HG02588 (cell line): ENCODE measurements around the gene RYR1.
"Not testable (repeated sequence)": the region's sequence is repeated elsewhere in the genome, so short reads cannot be mapped to it uniquely, and the experiment has no call there.

Experiments used
- ATAC-seq: cut with Tn5 transposase; IDR thresholded peaks from one replicate; pipeline ENCODE4 v1.9.1; 2021; ENCODE audit warnings: mild to moderate bottlenecking, moderate library complexity; ENCODE audit not compliant: unreplicated experiment

RYR1 gene

DNA sequence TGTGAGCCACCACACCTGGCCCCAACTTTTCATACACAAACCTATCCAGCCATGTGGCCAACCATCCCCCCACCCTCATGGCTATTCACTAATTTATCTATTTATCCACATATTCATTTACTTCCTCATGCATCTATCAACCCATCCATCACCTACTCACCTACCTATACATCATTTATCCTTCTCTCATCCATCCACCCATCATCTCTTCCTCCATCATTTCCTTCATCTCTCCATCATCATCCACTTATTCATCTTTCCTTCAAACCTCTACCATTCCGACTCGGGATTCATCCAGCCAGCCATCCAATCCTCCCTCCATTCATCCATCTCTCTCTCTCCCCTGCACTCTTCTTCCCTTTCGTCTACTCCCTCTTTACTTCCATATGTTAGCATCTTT lies 54.6 kb downstream of the RYR1 start:
- ATAC-seq, result no peak

DNA sequence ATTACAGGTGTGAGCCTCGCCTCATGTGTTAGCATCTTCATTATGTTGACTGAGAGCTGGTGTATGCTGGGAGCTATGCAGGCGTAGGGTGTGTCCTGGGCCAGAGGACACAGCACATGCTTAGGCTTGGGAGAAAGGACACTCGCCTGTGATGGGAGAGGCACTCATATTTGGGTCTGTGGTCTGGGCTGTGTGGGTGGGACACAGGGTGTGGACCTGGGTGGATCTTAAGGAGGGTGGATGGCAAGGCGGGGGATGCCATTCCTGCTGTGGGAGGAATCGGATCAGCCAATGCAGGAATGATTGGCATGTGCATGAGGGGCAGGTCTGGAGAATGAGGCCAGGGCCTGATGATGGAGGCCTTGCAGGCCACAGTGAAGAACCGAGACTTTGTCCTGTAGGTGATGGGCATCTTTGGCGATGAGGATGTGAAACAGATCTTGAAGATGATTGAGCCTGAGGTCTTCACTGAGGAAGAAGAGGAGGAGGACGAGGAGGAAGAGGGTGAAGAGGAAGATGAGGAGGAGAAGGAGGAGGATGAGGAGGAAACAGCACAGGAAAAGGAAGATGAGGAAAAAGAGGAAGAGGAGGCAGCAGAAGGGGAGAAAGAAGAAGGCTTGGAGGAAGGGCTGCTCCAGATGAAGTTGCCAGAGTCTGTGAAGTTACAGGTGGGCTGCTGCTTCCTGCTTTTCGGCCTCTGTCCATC lies 55.4 kb downstream of the RYR1 start:
- no peak for ATAC-seq

DNA sequence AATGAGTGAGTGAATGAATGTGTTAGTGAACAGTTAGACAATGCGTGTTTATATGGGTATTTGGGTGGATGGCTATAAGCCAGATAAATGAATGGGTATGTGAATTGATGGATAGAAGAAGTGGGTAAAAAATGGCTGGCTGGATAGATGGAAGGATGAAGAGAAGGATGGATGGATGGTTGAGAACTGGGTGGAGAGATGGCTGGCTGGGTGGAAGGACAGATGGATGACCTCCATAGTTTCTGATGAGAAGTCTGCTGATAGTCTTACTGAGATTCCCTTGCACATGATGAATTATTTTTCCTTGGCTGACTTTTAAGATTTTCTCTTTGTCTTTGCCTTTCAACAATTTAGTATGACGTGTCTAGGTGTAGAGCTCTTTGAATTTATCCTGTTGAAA lies 57.4 kb downstream of the RYR1 start:
- no peak for ATAC-seq

DNA sequence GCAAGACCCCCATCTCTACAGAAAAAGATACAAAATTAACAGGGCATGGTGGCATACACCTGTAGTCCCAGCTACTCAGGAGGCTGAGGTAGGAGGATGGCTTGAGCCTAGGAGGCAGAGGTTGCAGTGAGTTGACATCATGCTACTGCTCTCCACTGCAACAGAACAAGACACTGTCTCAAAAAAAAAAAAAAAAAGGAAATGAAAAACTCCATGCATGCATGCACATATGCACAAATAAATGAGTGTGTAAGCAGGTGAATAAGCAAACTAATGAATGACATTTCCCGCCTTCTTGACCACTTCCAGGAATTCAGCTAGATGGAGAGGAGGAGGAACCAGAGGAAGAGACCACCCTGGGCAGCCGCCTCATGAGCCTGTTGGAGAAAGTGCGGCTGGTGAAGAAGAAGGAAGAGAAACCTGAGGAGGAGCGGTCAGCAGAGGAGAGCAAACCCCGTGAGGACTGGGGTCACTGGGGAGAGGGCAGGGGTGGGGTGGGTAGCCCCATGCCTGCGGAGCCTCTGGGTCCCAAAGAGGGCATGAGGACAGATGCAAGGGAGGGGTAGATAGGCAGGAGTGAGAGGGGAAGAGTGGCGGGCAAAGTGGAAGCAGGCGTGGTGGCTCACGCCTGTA lies 58.8 kb downstream of the RYR1 start:
- ATAC-seq, result no peak

DNA sequence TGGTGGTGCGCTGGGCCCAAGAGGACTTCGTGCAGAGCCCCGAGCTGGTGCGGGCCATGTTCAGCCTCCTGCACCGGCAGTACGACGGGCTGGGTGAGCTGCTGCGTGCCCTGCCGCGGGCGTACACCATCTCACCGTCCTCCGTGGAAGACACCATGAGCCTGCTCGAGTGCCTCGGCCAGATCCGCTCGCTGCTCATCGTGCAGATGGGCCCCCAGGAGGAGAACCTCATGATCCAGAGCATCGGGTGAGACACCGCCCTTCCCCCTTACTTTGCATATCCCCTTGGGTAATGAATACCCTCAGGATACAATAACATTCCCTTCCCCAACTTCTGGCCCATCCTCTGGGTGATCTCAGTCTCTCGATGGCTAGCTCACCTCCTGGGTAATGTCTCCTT lies 60.9 kb downstream of the RYR1 start:
- ATAC-seq, result no peak

DNA sequence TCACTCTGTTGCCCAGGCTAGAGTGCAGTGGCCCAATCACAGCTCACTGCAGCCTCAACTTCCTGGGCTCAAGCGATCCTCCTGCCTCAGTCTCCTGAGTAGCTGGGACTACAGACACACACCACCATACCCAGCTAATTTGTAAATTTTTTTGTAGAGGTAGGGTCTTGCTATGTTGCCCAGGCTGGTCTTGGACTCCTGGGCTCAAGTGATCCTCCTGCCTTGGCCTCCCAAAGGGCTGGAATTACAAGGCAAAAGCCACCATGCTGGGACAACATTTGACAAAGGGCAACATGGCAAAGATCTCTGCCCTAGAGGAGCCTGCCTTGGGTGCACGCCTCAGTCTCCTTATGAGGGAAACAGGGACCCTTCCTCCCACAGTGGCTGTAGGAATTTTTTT lies 61.9 kb downstream of the RYR1 start:
- not testable (repeated sequence) for ATAC-seq

DNA sequence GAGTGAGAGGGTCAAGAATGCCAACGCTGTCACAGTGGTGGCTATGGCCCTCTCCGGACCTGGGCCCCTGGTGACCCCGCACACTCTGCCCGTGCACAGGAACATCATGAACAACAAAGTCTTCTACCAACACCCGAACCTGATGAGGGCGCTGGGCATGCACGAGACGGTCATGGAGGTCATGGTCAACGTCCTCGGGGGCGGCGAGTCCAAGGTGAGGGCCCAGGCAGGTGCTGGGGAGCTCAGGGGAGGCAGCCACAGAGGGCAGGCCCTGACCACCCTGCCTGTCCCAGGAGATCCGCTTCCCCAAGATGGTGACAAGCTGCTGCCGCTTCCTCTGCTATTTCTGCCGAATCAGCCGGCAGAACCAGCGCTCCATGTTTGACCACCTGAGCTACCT lies 62.6 kb downstream of the RYR1 start:
- no peak for ATAC-seq

DNA sequence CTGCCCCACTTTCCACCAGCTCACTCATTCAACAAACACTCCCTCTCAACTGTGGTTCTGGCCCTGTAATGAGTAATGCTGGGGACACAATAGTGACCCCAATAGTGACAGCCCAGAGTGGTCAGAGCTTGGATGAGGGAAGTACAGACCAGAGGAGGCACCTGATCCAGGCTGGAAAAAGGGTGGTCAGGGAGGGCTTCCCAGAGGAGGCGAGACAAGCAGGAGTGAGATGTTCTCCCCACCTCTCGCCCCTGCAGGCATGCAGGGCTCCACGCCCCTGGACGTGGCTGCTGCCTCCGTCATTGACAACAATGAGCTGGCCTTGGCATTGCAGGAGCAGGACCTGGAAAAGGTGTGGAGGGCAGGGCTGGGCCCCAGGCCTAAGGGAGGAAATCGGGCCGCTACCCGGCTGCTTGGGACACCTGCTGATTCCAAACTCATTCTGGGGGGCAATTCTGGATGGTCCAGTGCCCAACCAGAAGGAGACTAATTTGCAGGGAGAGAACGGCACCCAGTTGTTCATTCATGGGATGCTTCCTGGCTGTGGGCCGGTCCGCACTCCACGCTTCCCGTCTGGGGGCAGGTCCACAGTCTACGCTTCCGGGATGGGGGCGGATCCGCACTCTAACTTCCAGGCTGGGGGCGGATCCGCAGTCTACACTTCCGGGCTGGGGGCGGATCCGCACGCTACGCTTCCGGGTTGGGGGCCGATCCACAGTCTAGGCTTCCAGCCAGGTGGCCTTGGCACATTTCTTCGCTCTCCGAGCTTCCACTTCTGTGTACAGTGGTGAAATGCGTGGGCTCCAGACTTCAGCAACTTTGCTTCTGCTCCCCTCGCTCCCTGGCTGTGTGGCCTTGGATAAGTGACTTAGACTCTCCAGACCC lies 63.4 kb downstream of the RYR1 start:
- no peak for ATAC-seq

DNA sequence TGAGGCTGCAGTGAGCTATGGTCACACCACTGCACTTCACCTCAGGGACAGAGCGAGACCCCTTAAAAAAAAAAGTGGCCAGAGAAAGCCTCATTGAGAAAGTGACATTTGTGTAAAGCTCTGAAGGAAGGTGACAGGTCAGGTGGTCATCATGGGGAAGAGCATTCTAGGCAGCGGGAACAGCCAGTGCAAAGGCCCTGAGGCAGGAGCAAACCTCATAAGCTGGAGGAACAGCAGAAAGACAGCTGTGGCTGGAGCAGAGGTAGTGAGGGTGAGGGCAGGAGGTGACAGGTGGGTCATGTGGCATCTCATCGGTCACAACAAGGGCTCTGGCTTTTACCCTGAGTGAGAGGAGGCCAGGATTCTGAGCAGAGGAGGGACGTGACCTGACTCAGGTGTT lies 64.4 kb downstream of the RYR1 start:
- no peak for ATAC-seq

DNA sequence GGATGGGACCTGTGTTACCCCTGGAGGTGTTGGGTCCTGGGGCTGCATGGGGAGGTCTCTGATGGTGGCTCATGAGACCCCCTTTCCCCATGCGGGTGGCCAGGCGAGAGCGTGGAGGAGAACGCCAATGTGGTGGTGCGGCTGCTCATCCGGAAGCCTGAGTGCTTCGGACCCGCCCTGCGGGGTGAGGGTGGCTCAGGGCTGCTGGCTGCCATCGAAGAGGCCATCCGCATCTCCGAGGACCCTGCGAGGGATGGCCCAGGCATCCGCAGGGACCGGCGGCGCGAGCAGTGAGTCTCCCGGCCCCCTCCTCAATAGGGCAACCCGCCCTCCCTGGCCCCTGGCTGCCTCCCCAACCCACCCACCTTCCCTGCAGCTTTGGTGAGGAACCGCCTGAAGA lies 66.0 kb downstream of the RYR1 start:
- ATAC-seq, result no peak

DNA sequence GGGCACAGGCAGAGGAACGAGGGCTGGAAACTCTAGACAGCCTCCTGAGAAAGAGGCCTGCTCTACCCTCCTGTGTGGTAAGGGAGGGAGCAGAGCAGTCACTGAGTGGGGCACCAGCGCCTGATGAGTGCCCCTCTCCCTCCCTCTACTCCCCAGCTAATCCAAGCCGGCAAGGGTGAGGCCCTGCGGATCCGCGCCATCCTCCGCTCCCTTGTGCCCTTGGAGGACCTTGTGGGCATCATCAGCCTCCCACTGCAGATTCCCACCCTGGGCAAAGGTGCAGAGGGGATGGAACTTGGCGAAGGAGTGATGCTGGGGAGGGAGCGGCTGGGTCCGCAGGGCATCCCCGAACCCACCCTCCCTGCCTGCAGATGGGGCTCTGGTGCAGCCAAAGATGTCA lies 67.0 kb downstream of the RYR1 start:
- no peak for ATAC-seq

DNA sequence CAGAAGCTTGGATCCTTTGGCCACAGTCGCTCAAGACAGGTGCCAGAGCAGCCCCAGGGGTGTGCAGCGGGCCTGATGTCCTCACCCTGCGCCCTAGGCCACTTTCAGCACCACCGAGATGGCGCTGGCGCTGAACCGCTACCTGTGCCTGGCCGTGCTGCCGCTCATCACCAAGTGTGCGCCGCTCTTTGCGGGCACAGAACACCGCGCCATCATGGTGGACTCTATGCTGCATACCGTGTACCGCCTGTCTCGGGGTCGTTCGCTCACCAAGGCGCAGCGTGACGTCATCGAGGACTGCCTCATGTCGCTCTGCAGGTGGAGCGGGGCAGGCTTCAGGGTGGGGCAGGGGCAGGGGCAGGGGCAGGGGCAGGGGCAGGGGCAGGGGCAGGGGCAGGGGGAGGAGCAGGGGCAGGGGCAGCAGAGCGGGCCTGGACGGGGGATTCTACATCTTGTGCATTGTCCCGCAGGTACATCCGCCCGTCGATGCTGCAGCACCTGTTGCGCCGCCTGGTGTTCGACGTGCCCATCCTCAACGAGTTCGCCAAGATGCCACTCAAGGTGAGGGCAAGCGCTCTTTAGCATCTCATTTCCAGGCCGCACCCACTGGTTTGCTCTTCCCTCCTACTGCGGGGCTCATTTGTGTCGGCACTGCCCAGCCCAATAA lies 69.1 kb downstream of the RYR1 start:
- no peak for ATAC-seq

DNA sequence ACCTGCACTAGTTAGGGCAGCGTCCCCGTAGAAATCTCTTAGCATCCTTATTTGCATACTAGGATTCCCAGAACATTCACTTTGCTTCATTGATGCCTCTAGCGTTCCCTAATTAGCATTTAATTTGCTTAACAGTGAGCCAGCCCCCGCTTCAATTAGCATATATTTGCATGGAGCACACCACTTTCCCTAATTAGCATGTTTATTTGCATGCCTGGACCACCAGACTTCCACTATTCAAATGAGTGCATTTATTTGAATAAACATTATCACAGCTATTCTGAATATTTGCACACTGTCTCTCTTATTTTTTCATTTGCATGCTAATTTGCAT lies 69.6 kb downstream of the RYR1 start:
- no peak for ATAC-seq

DNA sequence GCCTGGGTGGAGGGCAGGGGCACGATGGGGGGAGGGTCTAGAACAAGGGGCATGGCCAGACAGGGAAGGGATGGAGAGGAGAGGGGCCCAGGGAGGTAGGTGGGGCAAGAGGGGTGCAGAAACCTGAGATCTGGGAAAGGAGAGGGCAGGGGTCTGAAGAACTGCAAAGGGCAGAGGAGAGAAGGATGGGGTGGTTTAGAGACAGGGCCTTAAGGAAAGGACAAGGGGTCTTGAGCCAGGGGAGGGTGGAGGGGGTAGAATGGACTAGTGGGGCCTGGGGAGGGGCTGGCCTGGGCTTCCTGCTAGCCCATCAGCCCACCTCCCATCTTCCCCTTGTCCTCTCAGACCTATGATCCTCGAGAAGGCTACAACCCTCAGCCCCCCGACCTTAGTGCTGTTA lies 72.5 kb downstream of the RYR1 start:
- no peak for ATAC-seq

DNA sequence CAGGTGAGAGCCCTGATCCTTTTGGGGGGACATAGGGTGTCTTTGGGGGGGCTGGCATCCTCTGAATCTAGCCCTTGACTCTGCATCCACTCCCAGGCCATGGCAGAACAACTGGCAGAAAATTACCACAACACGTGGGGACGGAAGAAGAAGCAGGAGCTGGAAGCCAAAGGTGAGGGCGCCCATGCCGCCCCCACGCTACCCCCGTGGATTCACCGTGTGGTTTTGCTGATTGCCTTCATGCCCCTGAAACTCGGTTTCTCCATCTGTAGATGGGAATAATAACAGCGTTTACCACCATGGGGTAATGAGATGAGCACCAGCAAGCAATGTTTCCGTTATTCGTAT lies 72.9 kb downstream of the RYR1 start:
- ATAC-seq, result no peak

DNA sequence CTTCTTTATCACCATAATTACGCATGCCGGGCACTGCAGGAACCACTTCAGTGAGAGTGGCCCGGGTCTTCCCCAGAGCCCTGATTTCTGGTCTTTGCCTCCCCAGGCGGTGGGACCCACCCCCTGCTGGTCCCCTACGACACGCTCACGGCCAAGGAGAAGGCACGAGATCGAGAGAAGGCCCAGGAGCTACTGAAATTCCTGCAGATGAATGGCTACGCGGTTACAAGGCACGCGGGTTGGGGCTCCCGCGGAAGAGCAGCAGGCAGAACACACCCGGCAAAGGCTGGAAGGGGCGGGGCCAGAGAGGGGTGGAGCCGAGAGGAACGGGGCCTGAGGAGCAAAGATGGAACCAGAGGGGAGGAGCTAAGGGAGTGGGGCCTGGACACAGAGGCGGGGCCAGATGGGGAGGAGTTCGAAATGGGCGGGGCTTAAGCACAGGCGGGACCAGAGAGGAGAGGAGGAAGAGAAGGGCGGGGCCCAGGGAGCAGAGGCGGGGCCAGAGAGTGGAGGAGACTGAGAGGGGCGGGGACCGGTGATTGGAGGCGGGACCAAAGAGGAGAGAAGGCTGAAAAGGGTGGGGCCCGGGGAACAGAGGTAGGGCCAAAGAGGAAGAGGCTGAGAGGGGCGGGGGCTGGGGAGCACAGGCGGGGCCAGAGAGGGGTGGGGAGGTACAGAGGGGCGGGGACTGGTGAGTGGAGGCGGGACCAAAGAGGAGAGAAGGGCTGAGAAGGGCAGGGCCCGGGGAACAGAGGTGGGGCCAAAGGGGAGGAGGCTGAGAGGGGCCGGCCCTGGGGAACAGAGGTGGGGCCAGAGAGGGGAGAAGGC lies 73.4 kb downstream of the RYR1 start:
- no peak for ATAC-seq

DNA sequence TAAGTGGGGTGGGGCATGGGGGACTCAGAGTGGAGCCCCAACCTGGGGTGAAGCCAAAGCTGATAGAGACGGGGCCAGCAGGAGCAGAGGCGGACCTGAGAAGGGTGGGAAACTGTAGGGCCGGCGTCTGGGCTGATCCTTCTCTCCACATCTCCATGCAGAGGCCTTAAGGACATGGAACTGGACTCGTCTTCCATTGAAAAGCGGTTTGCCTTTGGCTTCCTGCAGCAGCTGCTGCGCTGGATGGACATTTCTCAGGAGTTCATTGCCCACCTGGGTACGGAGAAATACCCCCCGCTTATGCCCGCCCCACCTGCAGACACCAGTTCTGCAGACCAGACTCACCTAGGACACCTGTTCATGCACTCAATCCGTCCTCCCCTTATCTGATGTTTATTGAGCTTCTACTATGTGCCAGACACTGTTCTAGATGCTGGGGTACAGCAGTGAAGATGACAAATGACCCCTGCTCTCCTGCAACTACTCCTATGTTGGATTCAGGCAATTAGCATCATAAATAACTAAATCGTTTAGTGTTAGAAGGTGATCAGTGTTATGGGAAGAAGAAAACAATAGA lies 74.1 kb downstream of the RYR1 start:
- no peak for ATAC-seq

DNA sequence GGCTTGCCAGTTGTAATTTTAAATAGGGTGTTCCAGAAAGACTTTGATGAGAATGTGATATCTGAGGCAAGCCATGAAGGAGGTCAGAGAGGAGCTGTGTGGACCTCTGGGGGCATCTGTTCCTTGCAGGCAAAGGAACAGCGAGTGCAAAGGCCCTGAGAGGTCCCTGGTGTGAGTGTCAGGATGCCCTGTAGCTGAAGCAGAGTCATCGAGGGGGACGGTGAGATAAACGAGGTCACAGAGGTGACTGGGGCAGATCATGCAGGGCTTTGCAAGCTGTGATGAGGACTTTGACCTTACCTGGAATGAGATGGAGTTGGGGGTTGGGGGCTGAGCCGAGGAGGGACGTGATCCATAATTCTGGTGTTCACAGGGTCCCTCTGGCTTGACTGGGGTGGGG lies 75.0 kb downstream of the RYR1 start:
- ATAC-seq, result no peak

DNA sequence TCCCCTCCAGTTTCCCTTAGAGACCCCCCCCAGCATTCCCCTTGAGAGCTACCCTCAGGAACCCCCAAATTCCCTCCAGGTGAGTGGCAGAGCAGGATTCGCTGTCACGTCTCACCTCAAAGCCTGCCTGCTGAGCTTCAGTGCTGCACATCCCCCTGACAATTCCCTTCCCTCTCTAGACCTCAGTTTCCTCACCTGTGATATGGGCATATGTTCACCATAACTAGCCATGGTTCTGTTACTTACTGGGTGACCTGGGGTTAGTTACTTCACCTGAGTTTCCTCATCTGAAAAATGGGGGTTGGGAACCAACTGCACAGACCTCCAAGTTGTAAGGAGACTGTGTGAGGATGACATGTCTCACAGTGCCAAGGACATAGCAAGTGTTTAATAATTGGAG lies 75.5 kb downstream of the RYR1 start:
- ATAC-seq, result no peak

DNA sequence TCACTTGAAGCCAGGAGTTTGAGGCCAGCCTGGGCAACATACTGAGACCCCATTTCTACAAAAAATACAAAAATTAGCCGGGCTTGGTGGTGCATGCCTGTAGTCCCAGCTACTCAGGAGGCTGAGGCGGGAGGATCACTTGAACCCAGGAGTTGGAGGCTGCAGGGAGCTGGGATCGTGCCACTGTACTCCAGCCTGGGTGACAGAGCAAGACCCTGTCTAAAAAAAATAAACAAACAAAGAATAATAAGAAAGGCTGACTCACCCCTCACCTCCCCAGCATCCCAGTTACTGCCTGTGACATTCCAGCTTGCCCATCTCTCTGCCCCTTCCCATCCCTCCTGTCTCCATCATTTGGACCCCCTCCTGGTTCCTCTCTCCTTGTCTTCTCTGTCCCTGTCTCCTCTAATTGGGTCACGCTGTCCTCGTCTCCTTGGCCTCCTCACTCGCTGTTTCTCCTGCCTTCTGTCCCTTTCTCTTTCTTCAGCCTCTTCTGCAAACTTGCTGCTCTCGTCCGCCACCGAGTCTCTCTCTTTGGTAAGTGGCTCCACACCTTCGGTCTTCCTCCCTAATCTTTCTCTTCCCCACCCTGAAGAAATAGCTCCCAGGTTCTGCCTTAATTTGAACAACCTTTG lies 77.7 kb downstream of the RYR1 start:
- no peak for ATAC-seq
